Measurements from ENCODE around the gene C10orf71.

C10orf71 gene

DNA sequence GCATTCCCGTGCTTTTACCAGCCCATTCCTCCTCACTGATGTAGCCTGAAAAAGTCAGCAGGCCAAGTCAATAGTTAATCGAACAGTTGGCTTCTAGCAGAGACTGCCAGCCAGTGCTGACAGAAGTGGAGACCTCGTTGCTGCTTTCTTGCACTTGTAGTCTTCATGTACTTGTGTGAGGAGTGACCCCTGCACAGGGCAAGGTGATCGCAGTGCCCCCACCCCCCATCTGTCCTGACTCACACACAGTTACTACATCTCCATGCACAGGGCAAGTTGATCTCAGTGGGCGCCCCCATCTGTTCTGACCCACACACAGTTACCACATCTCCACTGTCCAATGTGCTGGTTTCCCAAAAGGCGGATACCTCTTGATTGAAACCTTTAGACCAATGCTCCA is 34.2 kb downstream of the C10orf71 start:
- TF ChIP-seq, protein P1, sequence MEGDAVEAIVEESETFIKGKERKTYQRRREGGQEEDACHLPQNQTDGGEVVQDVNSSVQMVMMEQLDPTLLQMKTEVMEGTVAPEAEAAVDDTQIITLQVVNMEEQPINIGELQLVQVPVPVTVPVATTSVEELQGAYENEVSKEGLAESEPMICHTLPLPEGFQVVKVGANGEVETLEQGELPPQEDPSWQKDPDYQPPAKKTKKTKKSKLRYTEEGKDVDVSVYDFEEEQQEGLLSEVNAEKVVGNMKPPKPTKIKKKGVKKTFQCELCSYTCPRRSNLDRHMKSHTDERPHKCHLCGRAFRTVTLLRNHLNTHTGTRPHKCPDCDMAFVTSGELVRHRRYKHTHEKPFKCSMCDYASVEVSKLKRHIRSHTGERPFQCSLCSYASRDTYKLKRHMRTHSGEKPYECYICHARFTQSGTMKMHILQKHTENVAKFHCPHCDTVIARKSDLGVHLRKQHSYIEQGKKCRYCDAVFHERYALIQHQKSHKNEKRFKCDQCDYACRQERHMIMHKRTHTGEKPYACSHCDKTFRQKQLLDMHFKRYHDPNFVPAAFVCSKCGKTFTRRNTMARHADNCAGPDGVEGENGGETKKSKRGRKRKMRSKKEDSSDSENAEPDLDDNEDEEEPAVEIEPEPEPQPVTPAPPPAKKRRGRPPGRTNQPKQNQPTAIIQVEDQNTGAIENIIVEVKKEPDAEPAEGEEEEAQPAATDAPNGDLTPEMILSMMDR (IDR thresholded peaks at IDR 0.05; ENCODE audit: control insufficient read depth, insufficient read depth, low read depth, low read length, missing control alignments), result no peak
- DNase-seq (ENCODE audit: low read depth), result no peak
- H3K4me3 ChIP-seq (ENCODE audit: control insufficient read depth, low read depth, low read length), result no peak overlapping the region

DNA sequence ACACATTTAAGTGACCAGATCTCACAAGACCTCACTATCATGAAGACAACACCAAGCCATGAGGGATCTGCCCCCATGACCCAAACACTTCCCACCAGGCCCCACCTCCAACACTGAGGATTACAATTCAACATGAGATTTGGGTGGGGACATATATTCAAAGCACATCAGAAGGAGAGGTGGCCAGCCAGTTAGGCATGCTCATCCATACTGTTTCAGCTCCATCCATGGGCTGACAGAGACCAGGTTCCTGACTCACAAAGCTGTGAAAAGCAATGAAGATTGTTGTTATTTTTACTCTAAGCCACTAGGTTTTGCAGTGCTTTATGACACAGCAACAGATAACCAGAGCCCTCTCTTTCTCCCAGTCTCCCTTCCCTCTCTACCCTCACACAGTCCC is 36.0 kb downstream of the C10orf71 start:
- H3K4me3 ChIP-seq (ENCODE audit: control insufficient read depth, low read depth, low read length), result no peak overlapping the region
- DNase-seq (ENCODE audit: low read depth), result no peak
- TF ChIP-seq, protein P1 (IDR thresholded peaks at IDR 0.05; ENCODE audit: control insufficient read depth, insufficient read depth, low read depth, low read length, missing control alignments), result no peak

DNA sequence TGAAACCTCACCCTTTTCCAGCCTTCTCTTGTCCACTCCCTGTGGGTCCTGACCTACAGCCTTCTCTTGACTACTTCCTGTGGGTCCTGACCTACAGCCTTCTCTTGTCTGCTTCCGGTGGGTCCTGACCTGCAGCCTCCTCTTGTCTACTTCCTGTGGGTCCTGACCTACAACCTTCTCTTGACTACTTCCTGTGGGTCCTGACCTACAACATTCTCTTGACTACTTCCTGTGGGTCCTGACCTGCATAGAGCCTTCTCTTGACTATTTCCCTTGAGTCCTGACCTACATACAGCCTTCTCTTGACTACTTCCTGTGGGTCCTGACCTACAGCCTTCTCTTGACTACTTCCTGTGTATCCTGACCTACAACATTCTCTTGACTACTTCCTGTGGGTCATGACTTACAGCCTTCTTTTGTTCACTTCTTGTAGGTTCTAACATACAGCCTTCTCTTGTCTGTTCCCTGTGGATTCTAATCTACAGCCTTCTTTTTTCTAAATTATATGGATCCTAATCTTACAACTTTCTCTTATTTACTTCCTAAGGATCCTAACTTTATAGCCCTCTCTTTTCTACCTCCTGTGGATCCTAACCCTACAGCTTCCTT is 36.5 kb downstream of the C10orf71 start:
- H3K4me3 ChIP-seq (ENCODE audit: control insufficient read depth, low read depth, low read length), result no peak overlapping the region
- TF ChIP-seq, protein P1 (IDR thresholded peaks at IDR 0.05; ENCODE audit: control insufficient read depth, insufficient read depth, low read depth, low read length, missing control alignments), result no peak
- no peak for DNase-seq (ENCODE audit: low read depth)

DNA sequence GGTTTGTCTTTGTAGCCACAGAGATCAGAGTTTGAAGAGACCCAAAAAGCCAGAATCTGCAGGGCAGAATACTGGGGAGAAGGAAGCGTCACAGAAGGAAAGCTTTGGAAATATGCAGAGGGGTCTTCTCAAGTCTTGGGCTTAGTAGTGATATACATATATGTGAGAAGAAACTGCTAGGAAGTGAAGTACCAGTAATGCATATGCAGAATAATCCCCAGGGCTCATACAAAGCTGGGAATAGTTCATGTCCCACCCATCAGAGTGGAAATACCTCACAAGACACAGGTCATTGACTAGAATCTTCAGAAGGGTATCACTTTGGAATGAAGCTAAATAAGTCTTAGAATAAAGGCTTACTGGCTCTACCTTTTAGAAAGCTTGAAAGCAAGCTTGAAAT is 39.6 kb downstream of the C10orf71 start:
- no peak for DNase-seq (ENCODE audit: low read depth)
- TF ChIP-seq, protein P1 (IDR thresholded peaks at IDR 0.05; ENCODE audit: control insufficient read depth, insufficient read depth, low read depth, low read length, missing control alignments), result no peak

DNA sequence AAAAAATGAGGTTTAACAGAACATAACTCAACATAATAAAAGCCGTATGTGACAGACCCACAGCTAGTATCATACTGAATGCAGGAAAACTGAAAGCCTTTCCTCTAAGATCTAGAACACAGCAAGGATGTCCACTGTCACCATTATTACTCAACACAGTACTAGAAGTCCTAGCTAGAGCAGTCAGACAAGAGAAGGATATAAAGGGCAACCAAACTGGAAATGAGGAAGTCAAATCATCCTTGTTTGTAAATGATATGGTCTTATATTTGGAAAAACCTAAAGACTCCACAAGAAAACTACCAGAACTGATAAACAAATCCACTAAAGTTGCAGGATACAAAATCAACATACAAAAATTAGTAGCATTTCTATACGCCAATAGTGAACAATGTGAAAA is 45.9 kb downstream of the C10orf71 start:
- no peak for DNase-seq (ENCODE audit: low read depth)
- H3K4me3 ChIP-seq (ENCODE audit: control insufficient read depth, low read depth, low read length), result no peak overlapping the region
- TF ChIP-seq, protein P1 (IDR thresholded peaks at IDR 0.05; ENCODE audit: control insufficient read depth, insufficient read depth, low read depth, low read length, missing control alignments), result no peak

More for the DNA sequence above, 39.6 kb downstream of the C10orf71 start:
- H3K4me3 ChIP-seq (ENCODE audit: control insufficient read depth, low read depth, low read length), result no peak overlapping the region

DNA sequence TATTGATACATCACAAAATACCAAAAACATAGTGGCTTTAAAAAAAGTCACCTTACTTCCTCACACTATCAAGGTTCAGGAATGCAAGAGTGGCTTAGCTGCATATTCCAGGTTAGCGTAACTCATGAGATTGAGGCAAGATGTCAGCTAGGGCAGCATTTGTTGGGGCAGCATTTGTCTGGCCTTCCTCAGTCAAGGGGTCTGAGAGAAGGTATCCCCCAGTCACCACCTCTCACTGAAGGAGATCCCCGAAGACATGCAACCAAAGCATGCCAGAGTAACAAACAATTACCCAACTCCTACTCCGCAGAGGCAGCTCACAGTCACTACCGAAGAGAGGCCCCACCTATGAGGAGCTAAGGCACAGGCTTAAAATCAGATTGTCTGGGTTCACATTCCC is 48.4 kb downstream of the C10orf71 start:
- TF ChIP-seq, protein P1 (IDR thresholded peaks at IDR 0.05; ENCODE audit: control insufficient read depth, insufficient read depth, low read depth, low read length, missing control alignments), result no peak
- H3K4me3 ChIP-seq (ENCODE audit: control insufficient read depth, low read depth, low read length), result no peak overlapping the region

More for the DNA sequence above, 48.4 kb downstream of the C10orf71 start:
- DNase-seq (ENCODE audit: low read depth), result no peak

Data from AG09309 (cell line).